Mucosa of rectum (tissue), 2 donors: ENCODE results near the gene CELA2B.
"Not testable (repeated sequence)": the region's sequence is repeated elsewhere in the genome, so short reads cannot be mapped to it uniquely, and the experiment has no call there.

ENCODE experiments used
- H3K27ac ChIP-seq, 2 donors: one replicate each; pipeline ENCODE4 v1.7.0; 2013; ENCODE audit warnings: inconsistent platforms in 2 of 2, low read depth in 2 of 2, low read length in 2 of 2
- H3K27me3 ChIP-seq, 2 donors: one replicate each; pipeline ENCODE4 v1.7.0; 2013; ENCODE audit warnings: low read length in 2 of 2; ENCODE audit not compliant: control insufficient read depth in 2 of 2, insufficient read depth in 2 of 2
- H3K36me3 ChIP-seq, 2 donors: one replicate each; pipeline ENCODE4 v1.7.0; 2013; ENCODE audit warnings: low read length in 2 of 2; ENCODE audit not compliant: control insufficient read depth in 2 of 2, insufficient read depth in 2 of 2
- H3K4me1 ChIP-seq, 2 donors: one replicate each; pipeline ENCODE4 v1.7.0; 2013; ENCODE audit warnings: low read length in 2 of 2, mild to moderate bottlenecking in 1 of 2; ENCODE audit not compliant: control insufficient read depth in 2 of 2, insufficient read depth in 2 of 2
- H3K4me3 ChIP-seq, 2 donors: one replicate each; pipeline ENCODE4 v1.7.0; 2013; ENCODE audit warnings: low read length in 2 of 2
- H3K9ac ChIP-seq, 2 donors: one replicate each; pipeline ENCODE4 v1.7.0; 2013; ENCODE audit warnings: low read length in 2 of 2, low read depth in 1 of 2, mild to moderate bottlenecking in 1 of 2
- H3K9me3 ChIP-seq, 2 donors: one replicate each; pipeline ENCODE4 v1.7.0; 2013; ENCODE audit warnings: low read length in 2 of 2; ENCODE audit not compliant: control insufficient read depth in 2 of 2
- donor health status: healthy.
- donor health status: Normal muscosa, but diverticular disease.

Gene CELA2B

GRCh38 chr1:15482455-15482854 lies 6.6 kb downstream of the CELA2B start:
- H3K27ac ChIP-seq, H3K27me3 ChIP-seq, H3K9me3 ChIP-seq, H3K4me1 ChIP-seq, H3K9ac ChIP-seq, H3K36me3 ChIP-seq, H3K4me3 ChIP-seq: not testable (repeated sequence)

- H3K4me3 ChIP-seq, H3K27ac ChIP-seq, H3K9ac ChIP-seq, H3K27me3 ChIP-seq, H3K36me3 ChIP-seq, H3K9me3 ChIP-seq, H3K4me1 ChIP-seq: not testable (repeated sequence)
Measured at GRCh38 chr1:15482983-15483543, 7.2 kb downstream of the CELA2B start.

- no peaks in the 10 kb centered on the region for H3K36me3 ChIP-seq
- no peak overlapping the region for H3K27ac ChIP-seq
- H3K4me3 ChIP-seq, result no peak overlapping the region
- H3K9ac ChIP-seq, result no peak overlapping the region
- H3K4me1 ChIP-seq, result no peaks in the 10 kb centered on the region
- no peaks in the 10 kb centered on the region for H3K27me3 ChIP-seq
- H3K9me3 ChIP-seq, result no peaks in the 10 kb centered on the region
Measured at GRCh38 chr1:15483971-15484370, 8.1 kb downstream of the CELA2B start.

- H3K27me3 ChIP-seq, H3K9me3 ChIP-seq, H3K27ac ChIP-seq, H3K36me3 ChIP-seq, H3K4me3 ChIP-seq, H3K4me1 ChIP-seq, H3K9ac ChIP-seq: not testable (repeated sequence)
Measured at GRCh38 chr1:15484443-15484842, 8.5 kb downstream of the CELA2B start.

GRCh38 chr1:15485636-15486035 lies 9.7 kb downstream of the CELA2B start:
- H3K9ac ChIP-seq, result no peak overlapping the region
- no peaks in the 10 kb centered on the region for H3K27me3 ChIP-seq
- H3K9me3 ChIP-seq, result no peaks in the 10 kb centered on the region
- H3K4me3 ChIP-seq, result no peak overlapping the region
- no peak overlapping the region for H3K27ac ChIP-seq
- H3K36me3 ChIP-seq, result no peaks in the 10 kb centered on the region
- H3K4me1 ChIP-seq, result no peaks in the 10 kb centered on the region

- H3K36me3 ChIP-seq, H3K27ac ChIP-seq, H3K4me3 ChIP-seq, H3K27me3 ChIP-seq, H3K9me3 ChIP-seq, H3K4me1 ChIP-seq, H3K9ac ChIP-seq: not testable (repeated sequence)
Measured at GRCh38 chr1:15486844-15487610, 11.1 kb downstream of the CELA2B start.

- Histone ChIP-seq H3K27ac (no peak overlapping the region), H3K9ac (no peak overlapping the region), H3K36me3 (peaks cover 1 to 8% of the 10 kb centered on the region in 2 donors), H3K4me1 (no peaks in the 10 kb centered on the region), H3K4me3 (no peak overlapping the region), H3K9me3 (no peaks in the 10 kb centered on the region), H3K27me3 (no peaks in the 10 kb centered on the region)
Measured at GRCh38 chr1:15488371-15488770, 12.5 kb downstream of the CELA2B start.

GRCh38 chr1:15489052-15489736 lies 13.3 kb downstream of the CELA2B start:
- Histone ChIP-seq H3K36me3 (peaks cover 7 to 15% of the 10 kb centered on the region in 2 donors), H3K9me3 (no peaks in the 10 kb centered on the region), H3K27ac (no peak overlapping the region), H3K4me3 (no peak overlapping the region), H3K4me1 (no peaks in the 10 kb centered on the region), H3K9ac (no peak overlapping the region), H3K27me3 (no peaks in the 10 kb centered on the region)

- H3K9me3 ChIP-seq, H3K4me1 ChIP-seq, H3K27me3 ChIP-seq, H3K9ac ChIP-seq, H3K27ac ChIP-seq, H3K4me3 ChIP-seq: not testable (repeated sequence)
- peaks cover 13 to 26% of the 10 kb centered on the region in 2 donors for H3K36me3 ChIP-seq
Measured at GRCh38 chr1:15491010-15491409, 15.1 kb downstream of the CELA2B start.

- Histone ChIP-seq H3K36me3 (peaks cover 13 to 26% of the 10 kb centered on the region in 2 donors), H3K9ac (no peak overlapping the region), H3K9me3 (no peaks in the 10 kb centered on the region), H3K4me1 (no peaks in the 10 kb centered on the region), H3K27me3 (no peaks in the 10 kb centered on the region), H3K27ac (no peak overlapping the region), H3K4me3 (no peak overlapping the region)
Measured at GRCh38 chr1:15492596-15492995, 16.7 kb downstream of the CELA2B start.
